Measurements from ENCODE around the gene GPSM1. TPM values are rescaled to one million over a fixed set of nuclear protein-coding genes. Genes with fewer than 3 reads are reported as not detected.

Gene GPSM1
- total RNA-seq, 6 experiments from 2014 or later, result 1.3 to 4.8 (median 4.1) TPM

DNA sequence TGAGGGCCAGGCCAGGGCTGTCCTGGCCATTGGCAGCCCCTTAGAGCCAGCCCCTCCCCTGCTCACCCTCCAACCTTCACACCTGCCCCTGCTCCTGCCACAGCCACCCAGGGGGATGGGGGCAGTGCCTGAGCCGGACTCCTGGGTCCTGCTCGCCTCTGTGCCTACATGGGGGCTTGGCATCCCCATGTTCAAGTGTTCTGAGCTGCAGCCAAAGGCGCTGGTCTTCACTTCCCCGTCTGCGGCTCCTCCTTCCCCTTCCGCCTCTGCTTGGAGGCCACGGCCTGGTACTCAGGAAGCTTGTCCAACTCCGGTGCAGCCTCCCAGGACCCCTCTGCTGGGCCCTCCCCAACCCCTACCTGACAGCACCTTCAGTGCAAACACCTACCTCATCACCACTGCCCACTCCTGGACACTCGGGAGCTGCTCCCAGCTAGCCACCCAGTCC lies 38.5 kb downstream of the GPSM1 start:
- intact Hi-C loops (cut with DNase I), result no loop called here
- Histone ChIP-seq H3K27ac (no peak overlapping the region), H3K4me1 (peaks cover 0 to 8% (median 5%) of the 10 kb centered on the region in 4 donors), H3K4me3 (no peak overlapping the region), H3K27me3 (no peaks in the 10 kb centered on the region), H3K9me3 (no peaks in the 10 kb centered on the region), H3K36me3 (no peaks in the 10 kb centered on the region)
- ATAC-seq (no peak), DNase-seq (no peak)
- 40% methylated on average over 3 of the region's 9 CpGs for WGBS (ENCODE audit: insufficient coverage, low coverage, low lambda C conversion rate, missing lambda C conversion rate)
- TF ChIP-seq POLR2A (IDR thresholded peaks at IDR 0.05), result no peak
- TF ChIP-seq, protein P1, sequence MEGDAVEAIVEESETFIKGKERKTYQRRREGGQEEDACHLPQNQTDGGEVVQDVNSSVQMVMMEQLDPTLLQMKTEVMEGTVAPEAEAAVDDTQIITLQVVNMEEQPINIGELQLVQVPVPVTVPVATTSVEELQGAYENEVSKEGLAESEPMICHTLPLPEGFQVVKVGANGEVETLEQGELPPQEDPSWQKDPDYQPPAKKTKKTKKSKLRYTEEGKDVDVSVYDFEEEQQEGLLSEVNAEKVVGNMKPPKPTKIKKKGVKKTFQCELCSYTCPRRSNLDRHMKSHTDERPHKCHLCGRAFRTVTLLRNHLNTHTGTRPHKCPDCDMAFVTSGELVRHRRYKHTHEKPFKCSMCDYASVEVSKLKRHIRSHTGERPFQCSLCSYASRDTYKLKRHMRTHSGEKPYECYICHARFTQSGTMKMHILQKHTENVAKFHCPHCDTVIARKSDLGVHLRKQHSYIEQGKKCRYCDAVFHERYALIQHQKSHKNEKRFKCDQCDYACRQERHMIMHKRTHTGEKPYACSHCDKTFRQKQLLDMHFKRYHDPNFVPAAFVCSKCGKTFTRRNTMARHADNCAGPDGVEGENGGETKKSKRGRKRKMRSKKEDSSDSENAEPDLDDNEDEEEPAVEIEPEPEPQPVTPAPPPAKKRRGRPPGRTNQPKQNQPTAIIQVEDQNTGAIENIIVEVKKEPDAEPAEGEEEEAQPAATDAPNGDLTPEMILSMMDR (IDR thresholded peaks at IDR 0.05), result no peak

DNA sequence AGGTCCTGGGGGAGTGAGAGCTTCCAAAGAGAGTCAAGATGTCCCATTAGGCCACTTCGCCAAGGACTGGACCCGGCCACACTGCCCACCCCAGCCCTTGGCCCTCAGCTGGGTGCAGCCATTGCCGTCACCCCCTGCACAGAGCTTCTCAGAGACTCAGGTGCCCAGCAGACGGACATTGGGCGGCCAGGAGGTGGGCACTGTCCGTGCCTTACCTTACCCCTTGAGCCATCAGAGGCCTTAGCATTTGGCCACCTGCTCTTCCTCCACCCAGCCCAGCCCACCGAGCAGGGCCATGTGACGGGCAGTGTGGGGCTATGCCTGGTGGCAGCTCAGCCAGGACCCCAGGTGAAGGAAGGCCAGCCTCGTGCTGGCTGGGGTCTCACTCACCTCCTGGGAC lies 39.5 kb downstream of the GPSM1 start:
- no peak overlapping the region for H3K27ac ChIP-seq
- DNase-seq, result no peak
- H3K4me3 ChIP-seq, result no peak overlapping the region
- no peak for ATAC-seq
- H3K9me3 ChIP-seq, result no peaks in the 10 kb centered on the region
- no peaks in the 10 kb centered on the region for H3K27me3 ChIP-seq
- peaks cover 0 to 8% (median 5%) of the 10 kb centered on the region in 4 donors for H3K4me1 ChIP-seq
- WGBS (ENCODE audit: insufficient coverage, low coverage, low lambda C conversion rate, missing lambda C conversion rate), result no CpG with 5 or more reads among the region's 9 CpGs
- H3K36me3 ChIP-seq, result no peaks in the 10 kb centered on the region
- TF ChIP-seq POLR2A (IDR thresholded peaks at IDR 0.05), result no peak
- TF ChIP-seq, protein P1 (IDR thresholded peaks at IDR 0.05), result no peak
- intact Hi-C loops (cut with DNase I), result no loop called here

GRCh38 chr9:136367296-136368145 lies 40.2 kb downstream of the GPSM1 start:
- Histone ChIP-seq H3K4me1 (peaks cover 2 to 12% (median 5%) of the 10 kb centered on the region in 4 donors), H3K4me3 (no peak overlapping the region), H3K27ac (no peak overlapping the region), H3K9me3 (no peaks in the 10 kb centered on the region), H3K27me3 (no peaks in the 10 kb centered on the region), H3K36me3 (no peaks in the 10 kb centered on the region)
- DNase-seq (no peak), ATAC-seq (no peak)
- intact Hi-C loops (cut with DNase I), result no loop called here
- WGBS (ENCODE audit: insufficient coverage, low coverage, low lambda C conversion rate, missing lambda C conversion rate), result 94% methylated on average over 13 of the region's 45 CpGs
- TF ChIP-seq POLR2A (IDR thresholded peaks at IDR 0.05), result no peak
- TF ChIP-seq, protein P1 (IDR thresholded peaks at IDR 0.05), result no peak

- Histone ChIP-seq H3K36me3 (no peaks in the 10 kb centered on the region), H3K27ac (no peak overlapping the region), H3K9me3 (no peaks in the 10 kb centered on the region), H3K4me3 (no peak overlapping the region), H3K4me1 (peaks cover 2 to 19% (median 5%) of the 10 kb centered on the region in 4 donors), H3K27me3 (no peaks in the 10 kb centered on the region)
- intact Hi-C loops (cut with DNase I), result no loop called here
- DNase-seq (no peak), ATAC-seq (no peak)
- WGBS (ENCODE audit: insufficient coverage, low coverage, low lambda C conversion rate, missing lambda C conversion rate), result 80% methylated on average over 1 of the region's 18 CpGs
- TF ChIP-seq POLR2A (IDR thresholded peaks at IDR 0.05), result no peak
- TF ChIP-seq, protein P1 (IDR thresholded peaks at IDR 0.05), result no peak
These were observed 40.9 kb downstream of the GPSM1 start for GRCh38 chr9:136368190-136368589.
